ENCODE data around the gene SLC13A2.

The SLC13A2 gene

DNA sequence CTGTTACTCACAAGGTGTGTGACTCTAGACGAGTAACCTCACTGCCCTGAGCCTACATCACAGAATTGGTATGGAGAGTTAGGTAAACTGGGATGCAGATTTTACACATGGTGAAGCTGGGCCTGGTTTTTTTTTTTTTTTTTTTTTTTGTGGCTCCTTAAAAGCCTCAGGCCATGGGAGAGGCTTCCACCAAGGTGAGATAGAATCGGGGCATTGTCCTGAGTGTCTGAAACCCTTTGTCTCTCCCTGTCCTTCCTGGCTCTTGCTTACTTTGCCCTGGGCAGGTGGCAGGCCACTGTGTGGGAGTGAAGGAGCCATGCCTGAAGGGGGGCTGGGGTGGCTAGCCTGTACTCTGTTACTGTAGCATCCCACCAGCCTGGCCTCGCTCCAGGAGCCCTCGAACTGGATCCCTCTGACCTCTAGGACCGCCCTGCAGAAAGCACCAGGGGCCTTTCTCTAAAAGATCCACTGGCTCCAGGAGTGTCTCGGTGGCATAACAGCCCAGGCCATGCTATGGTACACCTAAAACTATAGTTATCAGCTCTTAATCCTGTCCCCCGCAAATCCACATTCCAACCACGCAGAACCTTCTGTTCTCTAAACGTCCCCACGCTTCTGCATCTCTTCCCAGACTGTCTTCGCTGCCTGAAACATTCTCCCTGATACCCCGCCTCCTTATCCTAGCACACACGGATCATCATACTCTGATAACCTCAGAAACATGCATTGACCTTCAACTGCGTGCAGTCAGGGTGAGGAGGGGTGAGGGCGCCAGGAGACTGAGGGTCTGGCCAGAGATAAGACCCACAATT lies 1.7 kb upstream of the SLC13A2 start:
- no peak for DNase-seq

DNA sequence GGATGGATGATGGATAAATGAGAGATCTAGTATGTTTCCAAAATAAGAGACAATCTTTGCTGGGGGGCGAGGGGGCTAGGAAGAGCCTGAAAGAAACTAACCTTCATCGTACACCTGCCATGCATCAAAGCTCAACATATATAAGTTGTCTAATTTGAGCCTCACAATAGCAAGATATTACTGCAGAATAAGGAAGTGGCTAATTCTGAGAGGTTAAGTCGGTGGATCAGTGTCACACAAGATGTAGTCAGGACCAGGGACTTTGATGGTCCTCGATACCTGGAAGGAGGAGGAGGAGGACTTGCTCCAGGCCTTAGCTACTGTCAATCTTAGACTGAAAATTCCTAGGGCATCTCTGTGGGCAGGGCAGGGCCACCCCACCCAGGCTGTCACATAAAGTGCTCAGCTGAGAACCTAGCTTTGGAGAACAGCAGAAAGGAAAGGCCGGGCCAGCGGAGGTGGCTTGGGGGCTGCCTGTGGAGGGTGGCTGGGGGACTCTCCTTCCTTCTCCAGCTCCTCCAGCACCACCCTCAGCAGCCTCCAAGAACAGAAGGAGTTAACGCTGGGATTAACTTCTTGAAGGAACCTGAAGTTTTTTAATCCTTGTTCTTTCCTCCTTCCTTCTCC lies 460 bp upstream of the SLC13A2 start:
- no peak for DNase-seq

- no peak for DNase-seq
These were observed 677 bp downstream of the SLC13A2 start for GRCh38 chr17:28474111-28474531.

- DNase-seq: no peak
These were observed 1.9 kb downstream of the SLC13A2 start for GRCh38 chr17:28475151-28475900.

DNA sequence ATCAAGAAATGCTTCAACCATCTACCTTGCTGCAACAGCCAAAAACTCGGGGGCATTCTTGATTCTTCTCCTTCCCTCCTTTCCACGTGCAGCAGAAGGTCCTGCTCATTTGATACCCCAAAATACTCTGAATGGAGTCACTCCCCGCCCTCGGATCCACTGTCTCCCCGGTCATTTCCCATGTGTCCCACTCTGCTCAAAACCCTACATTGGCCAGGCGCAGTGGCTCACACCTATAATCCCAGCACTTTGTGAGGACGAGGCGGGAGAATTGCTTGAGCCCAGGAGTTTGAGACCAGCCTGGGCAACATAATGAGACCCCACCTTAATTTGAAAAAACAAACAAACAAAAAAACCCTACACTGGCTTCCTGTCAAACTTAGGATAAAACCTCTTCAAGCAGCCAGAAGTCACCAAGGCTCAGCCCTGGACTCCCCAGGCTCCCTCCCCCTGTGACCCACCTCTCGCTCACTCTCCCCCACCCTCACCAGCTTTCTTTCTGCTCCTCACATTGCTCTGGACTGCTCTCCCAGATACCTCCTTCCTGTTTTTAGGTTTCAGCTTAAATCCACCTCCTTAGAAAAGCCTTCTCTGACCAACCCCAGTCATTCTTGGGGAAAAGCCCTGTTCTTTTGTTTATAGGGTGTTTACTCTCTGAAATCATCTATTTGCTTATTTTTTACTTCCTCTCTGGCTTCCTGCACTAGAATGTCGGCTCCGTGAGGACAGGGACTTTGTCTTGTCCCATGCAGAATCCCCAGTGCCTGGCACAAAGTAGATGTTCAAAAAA lies 2.8 kb downstream of the SLC13A2 start:
- no peak for DNase-seq

GRCh38 chr17:28477928-28478327 lies 4.5 kb downstream of the SLC13A2 start:
- DNase-seq: no peak

GRCh38 chr17:28478712-28479615 lies 5.5 kb downstream of the SLC13A2 start:
- no peak for DNase-seq

- no peak for DNase-seq
These were observed 6.8 kb downstream of the SLC13A2 start for GRCh38 chr17:28480278-28480677.

DNA sequence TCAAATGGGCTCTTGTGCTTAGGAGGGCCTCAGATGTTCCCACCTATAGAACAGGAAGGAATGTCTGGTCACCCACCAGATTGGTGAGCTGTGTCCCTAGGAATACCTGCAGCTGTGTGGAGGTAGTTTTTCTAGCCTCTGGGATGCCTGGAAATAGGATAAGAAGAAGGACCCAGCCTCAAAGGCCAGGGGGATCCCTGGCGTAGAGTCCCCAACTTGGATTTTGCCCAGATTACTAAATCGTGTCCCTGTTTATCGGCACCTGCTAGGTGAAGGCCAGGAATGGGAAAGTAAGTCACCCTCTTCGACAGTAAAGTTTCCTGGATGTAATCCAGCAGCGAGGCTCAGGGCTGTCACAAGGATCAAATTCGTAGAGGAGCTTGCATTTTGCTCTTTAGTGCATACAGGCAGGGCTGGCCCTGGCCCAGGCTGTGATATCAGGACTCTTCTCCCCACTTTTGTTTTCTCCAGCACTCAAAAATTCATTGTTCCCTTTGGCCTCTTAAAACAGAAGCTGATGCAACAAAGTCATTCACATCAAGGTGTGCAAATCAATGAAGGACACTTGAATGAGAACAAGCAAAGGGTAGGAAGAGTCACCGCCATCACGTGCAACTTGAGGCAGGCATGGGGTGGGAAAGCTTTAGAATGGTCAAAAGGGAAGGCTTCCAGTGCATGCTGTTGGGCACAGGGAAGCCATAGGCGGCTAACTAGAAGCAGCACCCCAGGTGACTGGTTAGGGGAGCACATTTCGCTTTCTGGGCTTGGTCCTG lies 7.5 kb downstream of the SLC13A2 start:
- DNase-seq: no peak

DNA sequence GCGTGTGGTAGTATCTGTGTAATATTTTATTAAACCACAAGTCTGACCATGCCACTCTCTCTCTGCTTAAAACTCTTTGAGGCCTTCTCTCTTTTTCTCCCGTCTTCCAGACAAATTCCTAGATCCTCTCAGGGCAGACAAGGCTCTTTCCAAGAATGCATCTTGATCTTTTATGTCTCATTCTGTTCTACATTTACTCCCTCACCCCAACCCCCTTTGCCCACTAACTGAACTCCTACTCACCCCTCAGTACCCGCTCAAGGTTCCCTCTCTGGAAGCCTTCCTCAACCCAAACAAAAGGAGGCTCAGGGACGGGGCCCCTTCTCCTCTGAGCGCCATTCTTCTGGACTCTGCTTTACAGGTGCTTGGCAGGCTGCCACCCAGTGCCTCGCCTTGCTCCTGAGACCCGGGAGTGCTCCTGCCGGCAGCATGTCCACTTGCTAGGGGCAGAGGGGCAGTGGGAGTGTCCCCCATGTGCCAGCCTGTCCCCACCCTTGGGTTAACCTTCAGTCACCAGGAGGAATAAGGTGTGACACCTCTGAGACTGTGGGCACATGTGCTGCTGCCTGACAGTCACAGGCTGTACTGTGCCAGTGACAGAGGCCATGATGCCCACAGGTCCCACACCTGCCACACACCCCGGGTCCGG lies 9.2 kb downstream of the SLC13A2 start:
- DNase-seq: no peak

- no peak for DNase-seq
These were observed 10.9 kb downstream of the SLC13A2 start for GRCh38 chr17:28484296-28484695.

DNA sequence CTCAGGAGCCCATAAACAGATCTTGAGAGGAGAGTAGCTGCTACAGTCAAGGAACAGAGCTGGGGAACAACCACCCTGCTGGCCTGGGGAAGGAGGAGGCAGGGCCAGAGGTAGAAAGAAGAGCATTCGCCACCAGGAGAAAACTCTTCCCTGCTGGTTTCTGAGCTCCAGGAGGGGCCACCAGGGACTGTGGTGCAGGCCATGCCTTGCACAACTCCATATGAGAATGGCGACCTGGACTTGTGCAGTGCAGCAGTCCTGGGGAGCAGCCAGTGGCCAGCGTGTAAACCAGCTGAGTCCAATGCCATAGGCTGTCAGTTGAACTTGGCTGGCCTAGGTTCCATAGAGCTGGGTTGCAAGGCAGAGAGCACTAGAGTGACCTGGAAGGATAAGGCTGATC lies 11.6 kb downstream of the SLC13A2 start:
- no peak for DNase-seq

GRCh38 chr17:28487881-28488532 lies 14.6 kb downstream of the SLC13A2 start:
- DNase-seq: no peak

GRCh38 chr17:28488533-28489276 lies 15.3 kb downstream of the SLC13A2 start:
- no peak for DNase-seq

DNA sequence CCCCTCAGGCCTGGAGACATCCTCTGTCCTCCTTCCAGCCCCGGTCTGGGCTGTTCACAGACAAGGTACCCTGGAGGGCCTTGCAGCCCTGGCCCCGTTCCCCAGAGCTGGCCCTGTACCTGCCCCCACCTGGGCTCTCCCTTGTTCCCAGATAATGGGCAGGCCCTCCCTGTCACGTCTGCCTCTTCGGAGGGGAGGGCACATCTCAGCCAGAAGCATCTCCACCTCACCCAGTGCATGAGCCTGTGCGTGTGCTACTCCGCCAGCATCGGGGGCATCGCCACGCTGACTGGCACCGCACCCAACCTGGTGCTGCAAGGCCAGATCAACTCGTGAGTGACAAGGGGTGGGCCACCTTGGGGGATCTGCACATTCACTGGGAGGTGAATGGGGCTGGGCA lies 17.8 kb downstream of the SLC13A2 start:
- no peak for DNase-seq

DNA sequence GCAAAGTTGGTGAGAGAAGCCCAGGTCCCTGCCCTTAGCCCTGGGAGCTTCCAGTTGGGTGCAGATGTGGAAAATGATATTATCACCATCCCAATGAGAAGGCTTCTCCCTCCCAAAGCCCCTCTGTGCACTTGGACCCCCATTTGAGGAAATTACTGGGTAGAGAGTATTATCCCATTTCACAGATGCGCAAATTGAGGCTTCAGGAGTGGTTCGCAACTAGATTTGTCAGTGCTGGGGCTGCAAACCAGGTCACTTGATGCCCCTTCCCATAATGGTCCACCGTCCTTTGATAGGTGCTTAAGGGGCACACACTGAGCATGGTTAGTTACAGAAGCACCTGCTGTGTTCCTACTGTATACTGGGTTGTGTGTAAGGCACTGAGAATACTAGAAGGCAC lies 18.4 kb downstream of the SLC13A2 start:
- DNase-seq: no peak

GRCh38 chr17:28492352-28493310 lies 19.2 kb downstream of the SLC13A2 start:
- DNase-seq: no peak

GRCh38 chr17:28493460-28493859 lies 20.0 kb downstream of the SLC13A2 start:
- DNase-seq: no peak
